ENCODE data around the gene RGL2.

Gene RGL2

DNA sequence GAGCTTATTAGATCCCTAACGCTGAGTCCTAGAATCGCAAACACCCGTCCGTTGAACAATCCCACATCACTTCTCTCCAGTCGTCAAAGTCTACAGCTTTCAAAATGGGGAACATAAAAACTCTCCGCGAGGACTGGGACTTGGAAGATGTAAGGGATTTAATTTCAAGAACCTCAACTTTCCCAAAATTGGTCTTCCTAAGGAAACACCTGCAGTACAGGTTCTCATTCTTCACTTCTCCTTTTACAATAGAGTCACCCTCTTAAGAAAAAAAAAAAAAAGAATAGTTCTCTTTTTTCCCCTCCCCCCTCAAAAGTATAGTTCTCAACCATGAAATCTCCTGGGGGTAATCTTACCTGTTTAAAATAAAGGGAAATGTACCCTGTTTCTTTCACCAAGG lies 25.4 kb upstream of the RGL2 start:
- peaks cover 27% of the 10 kb centered on the region for H3K36me3 ChIP-seq (ENCODE audit: insufficient read depth, low read length)
- TF ChIP-seq EZH2 (IDR thresholded peaks at IDR 0.05; ENCODE audit: borderline replicate concordance, low read depth, low read length, severe bottlenecking), result no peak
- TF ChIP-seq, protein P1, sequence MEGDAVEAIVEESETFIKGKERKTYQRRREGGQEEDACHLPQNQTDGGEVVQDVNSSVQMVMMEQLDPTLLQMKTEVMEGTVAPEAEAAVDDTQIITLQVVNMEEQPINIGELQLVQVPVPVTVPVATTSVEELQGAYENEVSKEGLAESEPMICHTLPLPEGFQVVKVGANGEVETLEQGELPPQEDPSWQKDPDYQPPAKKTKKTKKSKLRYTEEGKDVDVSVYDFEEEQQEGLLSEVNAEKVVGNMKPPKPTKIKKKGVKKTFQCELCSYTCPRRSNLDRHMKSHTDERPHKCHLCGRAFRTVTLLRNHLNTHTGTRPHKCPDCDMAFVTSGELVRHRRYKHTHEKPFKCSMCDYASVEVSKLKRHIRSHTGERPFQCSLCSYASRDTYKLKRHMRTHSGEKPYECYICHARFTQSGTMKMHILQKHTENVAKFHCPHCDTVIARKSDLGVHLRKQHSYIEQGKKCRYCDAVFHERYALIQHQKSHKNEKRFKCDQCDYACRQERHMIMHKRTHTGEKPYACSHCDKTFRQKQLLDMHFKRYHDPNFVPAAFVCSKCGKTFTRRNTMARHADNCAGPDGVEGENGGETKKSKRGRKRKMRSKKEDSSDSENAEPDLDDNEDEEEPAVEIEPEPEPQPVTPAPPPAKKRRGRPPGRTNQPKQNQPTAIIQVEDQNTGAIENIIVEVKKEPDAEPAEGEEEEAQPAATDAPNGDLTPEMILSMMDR (IDR thresholded peaks at IDR 0.05; ENCODE audit: borderline replicate concordance, extremely low read depth, low read length, poor library complexity, severe bottlenecking), result no peak
- no peak for ATAC-seq (ENCODE audit: insufficient read depth, low read depth)
- H3K27me3 ChIP-seq (ENCODE audit: insufficient read depth, low read length, poor library complexity), result no peaks in the 10 kb centered on the region
- H3K4me1 ChIP-seq (ENCODE audit: insufficient read depth, low read length), result peaks cover 43% of the 10 kb centered on the region
- H3K79me2 ChIP-seq (ENCODE audit: insufficient read depth, low read length), result peaks cover 44% of the 10 kb centered on the region
- H2AFZ ChIP-seq (ENCODE audit: low read depth, low read length), result peak overlapping the region; percentile 91
- peak overlapping the region; percentile 95 for H3K27ac ChIP-seq (ENCODE audit: low read length)
- H3K9ac ChIP-seq (ENCODE audit: low read depth, low read length), result peak overlapping the region; percentile 85
- peak overlapping the region; percentile 54 to 76; a peak in 3 of 4 replicates for H3K4me3 ChIP-seq (ENCODE audit: low read depth in 1 of 2, low read length in 2 of 2)
- peak overlapping the region; percentile 97 for H3K4me2 ChIP-seq (ENCODE audit: insufficient read depth, low read length)
- peaks cover 11% of the 10 kb centered on the region for H4K20me1 ChIP-seq (ENCODE audit: insufficient read depth, low read length)
- no peaks in the 10 kb centered on the region for H3K9me3 ChIP-seq (ENCODE audit: insufficient read depth, low read length, severe bottlenecking)
- no peak for DNase-seq

DNA sequence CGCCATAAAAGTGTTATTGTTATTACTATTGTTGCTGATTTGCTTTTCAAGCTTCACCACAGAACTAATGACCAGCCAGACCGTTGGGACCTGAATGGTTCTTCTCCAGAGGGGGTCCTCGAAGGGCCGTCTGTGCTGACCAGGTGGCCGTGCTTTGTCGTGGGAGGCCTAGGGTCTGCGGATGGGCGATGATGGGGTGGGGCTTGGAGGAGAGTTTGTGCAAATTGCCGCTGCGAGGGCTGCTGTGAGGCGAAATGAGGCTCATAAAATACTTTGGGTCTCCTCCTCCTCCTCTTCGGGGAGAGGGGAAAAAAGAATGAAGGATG lies 24.8 kb upstream of the RGL2 start:
- ATAC-seq (ENCODE audit: insufficient read depth, low read depth) (no peak), DNase-seq (no peak)
- peaks cover 48% of the 10 kb centered on the region for H3K4me1 ChIP-seq (ENCODE audit: insufficient read depth, low read length)
- peaks cover 45% of the 10 kb centered on the region for H3K79me2 ChIP-seq (ENCODE audit: insufficient read depth, low read length)
- no peaks in the 10 kb centered on the region for H3K27me3 ChIP-seq (ENCODE audit: insufficient read depth, low read length, poor library complexity)
- H4K20me1 ChIP-seq (ENCODE audit: insufficient read depth, low read length), result peaks cover 11% of the 10 kb centered on the region
- no peak for TF ChIP-seq EZH2 (IDR thresholded peaks at IDR 0.05; ENCODE audit: borderline replicate concordance, low read depth, low read length, severe bottlenecking)
- TF ChIP-seq, protein P1 (IDR thresholded peaks at IDR 0.05; ENCODE audit: borderline replicate concordance, extremely low read depth, low read length, poor library complexity, severe bottlenecking), result no peak
- H3K9ac ChIP-seq (ENCODE audit: low read depth, low read length), result peak overlapping the region; percentile 85
- H3K4me3 ChIP-seq (ENCODE audit: low read depth in 1 of 2, low read length in 2 of 2), result peak overlapping the region; percentile 54 to 76; a peak in 3 of 4 replicates
- H3K9me3 ChIP-seq (ENCODE audit: insufficient read depth, low read length, severe bottlenecking), result no peaks in the 10 kb centered on the region
- H3K36me3 ChIP-seq (ENCODE audit: insufficient read depth, low read length), result peaks cover 32% of the 10 kb centered on the region
- peak overlapping the region; percentile 97 for H3K4me2 ChIP-seq (ENCODE audit: insufficient read depth, low read length)
- peak overlapping the region; percentile 91 for H2AFZ ChIP-seq (ENCODE audit: low read depth, low read length)
- peak overlapping the region; percentile 95 for H3K27ac ChIP-seq (ENCODE audit: low read length)

DNA sequence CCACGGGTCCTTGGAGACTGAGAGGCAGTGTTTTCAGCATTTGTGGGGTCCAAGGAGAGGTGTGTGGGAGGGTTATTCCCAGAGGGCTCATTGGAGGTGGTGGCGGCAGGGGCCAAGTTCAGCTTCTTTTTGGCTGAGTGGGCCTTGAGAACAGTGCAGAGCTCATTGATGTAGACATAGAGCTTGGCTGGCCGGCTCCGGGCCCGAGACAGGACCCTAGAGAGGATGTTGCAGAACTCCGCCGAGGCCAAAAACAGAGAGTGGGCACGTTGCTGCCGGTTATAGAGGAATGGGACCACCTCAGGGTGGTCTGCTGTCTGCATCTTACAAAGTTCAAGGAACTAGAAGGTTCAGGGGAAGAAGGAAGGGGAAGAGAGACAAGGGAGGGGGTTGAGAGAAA lies 22.5 kb upstream of the RGL2 start:
- ATAC-seq (ENCODE audit: insufficient read depth, low read depth) (no peak), DNase-seq (no peak)
- Histone ChIP-seq H3K4me1 (ENCODE audit: insufficient read depth, low read length) (peaks cover 64% of the 10 kb centered on the region), H3K27me3 (ENCODE audit: insufficient read depth, low read length, poor library complexity) (no peaks in the 10 kb centered on the region), H3K4me3 (ENCODE audit: low read depth in 1 of 2, low read length in 2 of 2) (peak overlapping the region in 1 of 2 experiments; percentile 76; a peak in 2 of 4 replicates), H3K9ac (ENCODE audit: low read depth, low read length) (peak overlapping the region; percentile 85; the same call in 1 of the 2 replicates), H4K20me1 (ENCODE audit: insufficient read depth, low read length) (peaks cover 13% of the 10 kb centered on the region), H3K36me3 (ENCODE audit: insufficient read depth, low read length) (peaks cover 34% of the 10 kb centered on the region), H2AFZ (ENCODE audit: low read depth, low read length) (no peak overlapping the region), H3K79me2 (ENCODE audit: insufficient read depth, low read length) (peaks cover 51% of the 10 kb centered on the region), H3K4me2 (ENCODE audit: insufficient read depth, low read length) (peak overlapping the region; percentile 97), H3K27ac (ENCODE audit: low read length) (no peak overlapping the region; the same call in none of the 2 replicates), H3K9me3 (ENCODE audit: insufficient read depth, low read length, severe bottlenecking) (no peaks in the 10 kb centered on the region)
- no peak for TF ChIP-seq EZH2 (IDR thresholded peaks at IDR 0.05; ENCODE audit: borderline replicate concordance, low read depth, low read length, severe bottlenecking)
- TF ChIP-seq, protein P1 (IDR thresholded peaks at IDR 0.05; ENCODE audit: borderline replicate concordance, extremely low read depth, low read length, poor library complexity, severe bottlenecking), result no peak

All from DND-41 (cell line).